IPS-11a (cell line): ENCODE results near the gene MTR.

Experiments used
- H3K4me3 ChIP-seq: one replicate; pipeline ENCODE4 v1.5.1; 2013; ENCODE audit warnings: low read depth, low read length, control low read depth

MTR gene

DNA sequence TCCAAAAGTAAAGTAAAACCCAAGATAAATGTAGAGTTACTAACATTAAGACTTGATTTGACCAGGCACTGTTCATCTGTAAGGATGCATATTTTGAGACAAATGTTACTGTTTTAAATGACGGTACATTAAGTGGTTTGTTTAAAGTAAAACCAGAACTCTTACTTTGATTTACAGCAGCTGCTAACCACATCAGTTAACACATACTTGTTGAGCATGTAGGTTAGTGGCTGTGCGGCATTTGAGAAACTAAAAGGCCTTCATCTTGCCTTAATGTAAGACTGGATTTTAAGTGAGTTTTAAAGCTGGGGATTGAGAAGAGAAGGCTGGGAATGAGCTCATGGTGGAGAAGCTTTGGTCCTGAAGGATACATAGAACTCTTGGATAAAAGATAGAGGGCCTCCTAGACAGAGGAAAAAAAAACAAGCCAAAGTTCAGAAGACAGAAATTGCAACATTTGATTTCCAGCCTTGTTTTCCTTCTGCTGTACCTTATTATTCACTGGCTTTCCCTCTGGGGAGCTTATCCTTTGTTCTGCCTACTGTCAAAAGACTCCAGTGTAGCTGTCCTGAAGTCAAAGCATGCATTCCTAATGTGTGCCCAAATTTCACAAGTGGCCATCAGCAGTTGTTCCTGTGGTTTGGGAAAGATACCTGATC lies 66.6 kb downstream of the MTR start:
- no peak overlapping the region for H3K4me3 ChIP-seq

DNA sequence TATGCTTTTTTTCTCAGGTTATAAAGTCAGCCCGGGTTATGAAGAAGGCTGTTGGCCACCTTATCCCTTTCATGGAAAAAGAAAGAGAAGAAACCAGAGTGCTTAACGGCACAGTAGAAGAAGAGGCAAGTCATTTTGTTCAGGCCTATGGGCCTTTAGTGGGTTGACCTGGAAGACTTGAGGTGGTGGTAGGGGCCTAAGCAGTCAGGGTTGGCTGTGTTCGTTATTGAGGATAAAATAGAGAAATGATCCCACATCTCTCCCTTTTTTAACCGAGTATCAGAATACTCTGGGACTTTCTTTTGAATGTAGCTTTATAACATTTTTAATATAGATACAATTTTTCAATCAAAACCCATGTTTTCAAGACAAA lies 67.1 kb downstream of the MTR start:
- H3K4me3 ChIP-seq, result no peak overlapping the region

DNA sequence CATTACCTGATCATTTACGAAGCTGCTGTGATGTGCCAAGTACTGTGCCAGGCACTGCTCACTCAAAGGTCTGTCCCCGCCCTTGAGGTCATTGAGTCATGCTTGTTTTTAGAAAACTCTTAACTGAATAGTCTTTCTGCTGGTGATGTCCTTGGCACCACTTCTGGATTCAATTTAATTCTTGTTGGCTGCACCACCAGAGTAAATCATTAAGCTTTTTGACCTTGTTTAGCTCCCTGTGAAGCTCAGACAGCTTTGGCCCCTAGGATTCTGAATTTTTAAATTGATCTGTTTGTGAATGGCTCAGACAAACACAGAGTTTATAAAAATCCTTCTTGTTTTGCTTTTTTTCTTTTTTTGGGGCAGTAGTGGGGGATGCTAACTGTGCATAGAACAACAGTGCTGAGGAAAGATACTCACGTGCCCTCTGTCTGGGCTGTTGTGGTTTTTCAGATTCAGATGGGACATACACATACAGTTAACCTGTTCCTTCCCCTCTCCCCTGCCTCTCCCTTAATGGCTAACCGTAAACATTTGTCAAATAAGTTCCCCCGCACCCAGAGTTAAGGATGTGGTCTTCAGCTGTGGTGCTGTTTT lies 67.6 kb downstream of the MTR start:
- no peak overlapping the region for H3K4me3 ChIP-seq

DNA sequence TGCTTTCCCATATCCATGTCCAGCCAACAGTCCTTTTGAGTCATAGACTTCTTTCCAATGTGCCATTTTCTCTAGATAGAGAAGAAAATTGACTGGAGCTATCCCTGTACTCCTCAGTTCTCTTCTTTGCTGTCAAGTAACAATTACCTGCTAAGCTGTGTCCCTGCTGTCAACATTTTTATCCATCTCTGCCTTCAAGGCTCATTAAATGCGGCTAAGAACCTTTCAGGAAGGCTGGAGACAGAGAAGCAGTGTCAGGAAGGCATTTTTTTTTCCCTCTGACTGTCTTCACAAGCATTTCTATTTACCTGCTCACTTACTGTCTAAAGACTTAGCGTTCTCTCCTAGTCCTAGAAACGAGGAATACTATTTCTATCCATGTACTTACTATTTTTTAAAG lies 69.1 kb downstream of the MTR start:
- no peak overlapping the region for H3K4me3 ChIP-seq

DNA sequence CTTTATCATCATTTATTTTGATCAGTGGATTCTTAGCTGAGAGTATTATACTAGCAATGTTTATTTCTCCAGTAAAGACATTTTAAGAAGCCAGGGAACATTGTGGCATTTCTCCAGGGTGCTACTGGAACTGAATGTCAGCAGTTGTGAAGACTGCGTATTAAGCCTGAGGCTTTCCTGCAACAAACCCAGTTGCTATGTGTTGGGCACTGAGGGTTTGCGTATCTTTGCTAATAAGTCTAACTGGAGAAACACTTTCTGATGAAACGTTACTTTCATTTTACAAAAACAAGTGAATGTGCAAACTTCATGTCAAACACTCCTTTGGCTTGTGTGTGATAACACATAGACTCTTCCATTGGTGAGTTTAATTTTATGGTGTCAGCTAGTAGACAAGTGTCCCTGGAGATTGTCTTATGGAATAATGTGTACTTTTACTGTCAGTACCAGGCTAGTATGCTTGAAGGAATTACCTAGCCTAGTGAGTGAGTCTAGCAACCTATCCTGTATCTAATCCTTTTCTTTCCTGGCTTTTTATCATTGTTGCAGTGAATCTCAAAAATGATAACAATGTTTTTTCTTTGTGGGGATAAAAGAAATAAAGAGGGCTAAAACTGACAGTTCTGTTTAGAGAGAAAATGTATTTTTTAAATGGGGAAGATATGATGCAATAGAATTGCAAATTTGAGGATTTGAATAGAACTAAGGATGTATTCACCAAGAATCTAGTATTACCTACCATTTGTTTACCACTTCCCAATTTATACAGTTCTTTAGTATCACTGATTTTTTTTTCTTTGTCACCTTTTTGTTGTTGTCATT lies 70.1 kb downstream of the MTR start:
- no peak overlapping the region for H3K4me3 ChIP-seq

DNA sequence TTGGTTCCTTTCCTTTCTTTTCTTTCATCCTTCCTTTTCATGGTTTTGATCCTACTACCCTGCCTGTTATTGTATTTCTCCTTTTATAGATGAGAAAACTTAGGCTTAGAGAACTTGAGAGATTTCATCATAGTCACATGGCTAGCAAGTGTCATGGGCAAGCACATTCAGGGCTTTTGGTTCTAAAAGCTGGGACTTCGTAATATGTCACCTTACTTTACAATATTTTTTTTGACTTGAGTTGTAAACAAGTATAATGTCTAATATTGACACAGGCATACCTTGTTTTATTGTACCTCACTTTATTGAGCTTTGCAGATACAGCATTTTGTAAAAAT lies 70.7 kb downstream of the MTR start:
- no peak overlapping the region for H3K4me3 ChIP-seq

DNA sequence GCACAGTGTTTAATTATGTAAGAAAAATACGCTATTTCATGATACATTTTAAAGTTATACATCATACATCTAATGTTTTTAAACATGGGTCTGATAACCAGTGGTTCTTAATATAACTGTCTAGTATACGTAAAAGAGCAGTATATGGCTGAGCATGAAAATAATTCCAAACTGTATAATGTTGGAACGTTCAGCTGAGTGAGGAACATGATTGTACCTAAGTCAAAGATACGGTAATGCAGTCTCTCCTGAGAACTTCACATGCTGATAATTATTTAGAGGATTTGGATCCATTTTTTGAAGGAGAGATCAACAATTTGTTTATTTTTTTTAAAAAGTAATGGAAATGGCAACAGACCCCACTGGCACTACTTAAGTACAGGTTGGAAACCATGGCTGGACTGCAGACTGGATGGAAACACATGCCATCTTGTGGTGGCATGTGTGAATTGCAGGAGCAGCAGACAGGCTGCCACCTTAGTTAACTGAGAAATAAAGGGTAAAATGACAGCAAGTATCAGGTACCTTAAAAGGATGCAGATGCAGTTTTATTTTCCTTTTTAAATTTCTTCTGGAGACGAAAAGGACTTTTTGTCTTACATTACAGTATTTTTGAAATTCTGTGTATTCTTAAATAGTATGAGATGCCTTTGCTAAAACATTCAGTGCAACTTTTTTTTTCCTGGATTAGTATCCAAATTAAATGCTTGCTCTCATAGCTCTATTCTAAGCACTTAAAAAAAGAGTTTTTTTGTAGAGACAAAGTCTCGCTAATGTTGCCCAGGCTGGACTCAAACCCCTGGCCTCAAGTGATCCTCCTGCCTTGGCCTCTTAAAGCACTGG lies 73.8 kb downstream of the MTR start:
- no peak overlapping the region for H3K4me3 ChIP-seq

DNA sequence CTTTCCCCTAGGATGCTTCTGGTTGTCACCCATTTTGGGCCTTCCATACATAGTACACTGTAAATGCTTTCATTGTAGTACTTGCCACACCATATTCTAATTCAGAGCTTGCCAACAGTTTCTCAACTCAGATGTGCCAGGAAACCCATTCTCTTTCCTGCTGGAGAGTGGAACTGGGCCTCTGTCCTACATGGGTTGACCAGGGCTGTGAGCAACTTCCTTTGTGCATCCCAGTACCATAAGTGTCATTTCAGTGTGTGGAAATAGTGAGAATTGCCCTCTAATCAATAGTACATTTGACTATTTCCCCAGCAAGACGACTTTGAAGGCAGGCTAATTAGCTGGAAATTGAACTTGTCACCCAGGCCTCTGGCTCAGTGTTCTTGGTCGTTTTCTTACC lies 74.8 kb downstream of the MTR start:
- H3K4me3 ChIP-seq, result no peak overlapping the region

DNA sequence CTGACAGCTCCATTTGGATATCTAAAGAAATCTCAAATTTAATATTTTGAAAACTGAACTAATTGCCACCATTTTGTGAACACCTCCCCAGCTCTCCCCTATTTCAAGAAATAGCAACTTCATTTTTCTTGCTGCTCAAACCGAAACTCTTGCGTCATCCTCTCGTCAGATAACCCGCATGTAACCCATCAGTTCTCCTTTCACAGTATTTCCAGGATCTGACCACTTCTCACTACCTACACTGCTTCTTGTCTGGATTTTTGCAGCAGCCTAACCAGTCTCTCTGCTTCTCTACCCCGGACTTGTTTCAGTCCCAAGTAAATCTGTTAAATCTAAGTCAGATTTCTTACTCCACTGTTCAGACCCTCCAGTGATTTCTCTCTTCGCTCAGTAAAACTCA lies 75.6 kb downstream of the MTR start:
- no peak overlapping the region for H3K4me3 ChIP-seq

DNA sequence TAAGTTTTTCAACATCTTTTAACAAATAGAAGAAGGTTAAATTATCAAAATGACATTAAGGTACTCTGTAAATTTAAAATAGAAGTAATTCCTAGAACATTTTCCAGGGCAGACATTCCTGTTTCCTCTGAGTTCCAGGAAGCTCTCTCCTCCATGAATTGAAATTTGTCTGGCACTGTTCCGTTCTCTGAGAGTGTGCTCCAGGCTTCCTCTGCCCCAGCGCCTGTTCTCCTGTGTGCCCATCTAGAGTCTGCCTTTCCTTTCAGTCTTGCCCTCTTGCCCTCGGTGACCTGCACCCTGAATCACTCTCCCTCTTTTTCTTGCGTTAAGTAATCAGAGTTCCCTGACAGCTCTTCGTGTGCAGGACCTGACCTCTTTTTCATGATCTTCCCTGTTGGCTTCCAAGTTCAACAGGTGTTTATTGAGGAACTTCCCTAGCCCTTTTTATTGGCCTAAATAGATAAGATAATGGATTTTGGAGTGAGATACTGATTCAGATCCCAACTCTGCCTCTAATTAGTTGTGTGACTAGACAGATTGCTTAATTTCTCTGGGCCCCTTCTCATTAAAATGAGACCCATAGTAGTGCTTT lies 77.1 kb downstream of the MTR start:
- H3K4me3 ChIP-seq, result no peak overlapping the region

DNA sequence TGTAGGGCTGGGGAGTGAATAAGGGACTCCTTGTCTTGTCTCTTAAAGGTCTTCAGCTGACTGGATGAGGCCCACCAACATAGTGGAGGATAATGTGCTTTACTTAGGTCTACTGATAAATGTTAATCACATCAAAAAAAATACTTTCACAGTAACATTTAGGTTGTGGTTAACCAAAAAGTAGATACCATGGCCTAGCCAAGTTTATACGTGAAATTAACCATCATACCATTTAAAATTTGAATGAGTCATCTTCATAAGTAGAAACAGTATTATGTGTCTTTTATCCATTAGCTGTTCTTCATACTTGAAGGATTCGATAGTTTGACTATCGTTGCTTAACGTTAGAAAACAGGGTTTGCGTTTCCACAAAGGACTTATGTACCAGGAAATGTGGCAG lies 80.9 kb downstream of the MTR start:
- no peak overlapping the region for H3K4me3 ChIP-seq

DNA sequence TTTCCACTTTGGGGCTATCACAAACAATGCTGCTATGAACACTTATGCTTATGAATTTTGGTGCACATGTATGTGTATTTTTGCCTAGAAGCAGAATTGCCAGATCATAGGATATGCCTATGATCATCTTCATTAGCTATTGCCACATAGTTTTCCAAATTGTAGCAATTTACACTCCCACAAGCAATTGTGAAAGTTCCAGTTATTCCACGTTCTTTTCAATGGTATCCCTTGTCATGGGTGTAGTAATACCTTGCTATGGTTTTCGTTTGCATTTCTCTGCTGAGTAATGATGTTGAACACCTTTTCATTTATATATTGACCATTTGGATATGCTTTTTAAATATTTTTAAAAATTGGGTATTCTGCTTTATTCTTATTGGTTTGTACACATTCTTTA lies 82.6 kb downstream of the MTR start:
- no peak overlapping the region for H3K4me3 ChIP-seq

DNA sequence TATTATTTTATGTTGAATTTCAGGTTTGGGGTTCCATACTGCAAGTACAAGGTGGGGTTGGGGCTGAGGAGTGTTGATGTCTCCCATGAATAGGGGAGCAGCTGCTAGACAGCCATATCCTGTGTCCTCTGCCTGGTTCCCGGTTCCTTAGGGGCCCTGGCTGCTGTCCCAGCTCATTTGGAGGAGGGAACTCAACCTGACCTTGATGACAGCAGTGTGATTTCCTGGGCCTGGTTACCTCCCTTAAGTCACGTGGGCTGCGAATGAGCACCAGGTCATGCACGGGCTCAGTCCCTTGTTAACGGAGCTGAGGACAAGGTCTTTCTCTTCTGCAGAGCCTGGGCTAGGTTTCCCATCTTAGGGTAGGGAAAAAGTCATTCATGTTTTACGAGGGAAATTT lies 85.1 kb downstream of the MTR start:
- no peak overlapping the region for H3K4me3 ChIP-seq

DNA sequence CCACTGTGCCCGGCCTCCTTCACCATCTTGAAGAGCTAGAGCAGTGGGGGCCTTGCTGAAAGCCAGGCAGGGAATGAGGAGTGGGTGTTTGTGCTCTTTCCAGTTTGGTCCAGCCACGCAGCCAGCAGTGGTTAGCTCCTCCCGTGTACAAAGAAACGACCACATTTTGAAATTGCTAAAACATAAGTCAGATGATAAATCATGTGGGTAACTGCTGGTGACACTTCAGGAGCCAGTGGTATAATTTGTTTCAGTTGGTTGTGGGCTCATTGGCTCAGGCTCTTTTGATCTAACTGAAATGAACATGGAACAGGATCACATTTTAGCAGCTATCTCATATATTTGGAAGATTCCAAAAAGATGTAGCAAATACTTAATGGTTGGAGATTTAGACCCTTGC lies 87.6 kb downstream of the MTR start:
- no peak overlapping the region for H3K4me3 ChIP-seq

DNA sequence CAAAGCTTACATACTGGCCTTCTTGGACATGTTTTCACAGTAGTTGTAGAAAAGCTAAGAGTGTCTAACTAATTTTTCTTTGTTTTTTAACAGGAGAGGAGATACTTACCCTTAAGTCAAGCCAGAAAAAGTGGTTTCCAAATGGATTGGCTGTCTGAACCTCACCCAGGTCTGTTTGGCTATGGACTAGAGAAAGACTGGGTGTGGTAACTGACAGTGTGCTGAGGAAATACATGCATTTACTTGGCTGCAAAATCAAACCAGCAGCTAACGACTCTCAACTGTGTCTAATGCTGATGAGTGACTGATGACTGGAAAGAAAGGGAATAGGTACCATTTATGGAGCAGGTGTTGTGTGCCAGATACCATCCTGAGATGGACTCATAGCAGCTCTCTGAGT lies 91.1 kb downstream of the MTR start:
- H3K4me3 ChIP-seq, result no peak overlapping the region

DNA sequence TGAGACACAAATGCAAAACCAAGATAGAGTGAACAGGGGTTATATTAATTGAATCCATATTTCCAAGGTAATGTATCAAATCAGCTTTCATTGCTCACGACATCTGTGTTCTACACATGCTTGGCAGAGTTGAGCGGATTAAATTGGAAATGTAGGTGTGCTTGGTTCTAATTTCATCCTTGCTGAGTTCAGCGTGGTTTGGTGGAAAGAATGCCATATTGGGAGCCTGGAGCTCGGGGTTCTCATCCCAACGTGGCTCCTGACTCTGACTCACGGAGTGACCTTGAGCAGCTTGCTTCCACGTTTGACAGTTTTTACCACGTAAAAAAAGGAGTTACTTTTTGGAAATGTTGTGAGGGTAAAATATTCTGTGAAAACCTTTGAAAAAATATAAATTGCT lies 92.0 kb downstream of the MTR start:
- no peak overlapping the region for H3K4me3 ChIP-seq

DNA sequence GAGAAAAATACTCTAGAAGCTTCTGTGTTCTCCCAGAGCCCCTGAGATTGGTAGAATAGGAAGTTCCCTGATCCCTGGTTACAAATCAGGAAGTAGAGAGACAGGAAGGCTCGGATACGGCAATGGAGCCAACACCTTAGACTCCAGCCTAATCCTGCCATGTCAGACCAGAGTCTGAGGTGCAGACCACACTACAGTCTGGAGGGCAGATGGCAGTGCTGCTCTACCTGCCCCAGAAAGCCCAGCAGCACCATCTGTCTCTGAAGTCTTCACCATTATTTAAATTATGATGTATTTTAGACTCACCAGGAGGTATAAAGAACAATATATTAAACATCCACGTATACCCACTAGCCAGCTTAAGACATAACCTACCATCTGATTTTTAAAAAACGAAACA lies 93.0 kb downstream of the MTR start:
- no peak overlapping the region for H3K4me3 ChIP-seq

DNA sequence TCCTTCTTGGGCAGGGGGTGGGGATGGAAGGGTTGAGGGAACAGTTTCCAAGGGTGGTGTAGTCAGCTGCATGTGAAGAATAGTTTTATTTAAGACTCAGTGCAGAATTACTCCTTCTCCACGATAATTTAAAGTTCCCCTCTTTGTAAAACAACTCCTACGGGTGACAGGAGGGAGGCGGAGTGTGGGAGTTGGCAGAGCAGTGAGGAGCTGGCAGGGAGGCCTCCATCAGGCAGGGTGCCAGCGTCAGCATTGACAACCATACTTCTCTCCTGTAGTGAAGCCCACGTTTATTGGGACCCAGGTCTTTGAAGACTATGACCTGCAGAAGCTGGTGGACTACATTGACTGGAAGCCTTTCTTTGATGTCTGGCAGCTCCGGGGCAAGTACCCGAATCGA lies 93.8 kb downstream of the MTR start:
- no peak overlapping the region for H3K4me3 ChIP-seq

DNA sequence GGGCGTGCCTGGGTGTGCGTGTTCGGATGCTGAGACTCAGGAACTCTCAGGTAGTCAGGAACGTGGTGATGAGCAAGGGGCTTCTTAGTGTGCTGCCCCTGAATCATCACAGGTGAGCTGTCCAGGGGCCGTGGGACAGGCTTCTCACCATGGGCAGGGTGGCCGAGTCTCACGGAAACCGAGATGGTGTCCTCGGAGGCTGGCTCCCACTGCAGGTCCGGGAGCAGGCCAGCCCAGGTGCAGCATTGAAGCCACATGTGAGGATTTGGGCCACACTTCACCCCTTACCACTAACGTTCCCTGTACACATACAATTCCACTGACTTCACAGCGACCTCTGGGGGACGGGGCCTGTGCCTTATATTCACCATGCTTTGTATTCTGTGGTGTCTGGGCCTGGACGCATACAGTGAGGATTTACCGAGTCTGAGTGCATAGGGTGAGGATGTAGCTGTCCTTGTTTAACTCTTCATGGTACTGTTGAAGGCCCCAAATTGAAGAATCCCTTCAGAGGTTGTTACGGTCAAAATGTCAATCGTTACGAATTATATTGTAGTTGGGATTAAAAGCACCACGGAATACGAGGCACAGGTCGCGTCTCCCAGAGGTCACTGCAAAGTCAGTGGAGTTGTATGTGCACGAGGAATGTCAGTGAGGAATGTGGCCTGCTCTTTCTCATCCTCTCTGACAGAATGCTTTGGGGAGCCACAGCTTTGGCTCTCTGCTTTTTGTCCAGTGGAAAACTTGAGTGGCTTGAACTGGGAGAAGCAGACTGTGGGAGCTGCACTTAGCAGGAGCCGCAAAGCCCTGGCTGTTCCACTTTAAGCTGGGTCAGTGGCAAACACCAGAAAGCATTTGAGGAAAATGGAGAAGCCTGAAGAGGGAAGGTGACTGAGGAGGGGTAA lies 95.3 kb downstream of the MTR start:
- H3K4me3 ChIP-seq, result no peak overlapping the region
